ENCODE data around the gene CST6. TPM values are rescaled to one million over a fixed set of nuclear protein-coding genes. Genes with fewer than 3 reads are reported as not detected.

The CST6 gene
- total RNA-seq, 1 donor from 2014 or later: not detected

GRCh38 chr11:65977621-65978390 lies 34.0 kb upstream of the CST6 start:
- Mint-ChIP-seq H3K4me3 (ENCODE audit: low read depth) (no peak overlapping the region), H3K4me1 (ENCODE audit: low read depth) (no peaks in the 10 kb centered on the region), H3K27me3 (no peaks in the 10 kb centered on the region), H3K27ac (no peak overlapping the region), H3K36me3 (ENCODE audit: insufficient read depth) (peaks cover 8% of the 10 kb centered on the region), H3K9me3 (ENCODE audit: low read depth) (no peaks in the 10 kb centered on the region)
- DNase-seq (ENCODE audit: low spot score, unreplicated experiment): no peak
- TF ChIP-seq, protein P1, sequence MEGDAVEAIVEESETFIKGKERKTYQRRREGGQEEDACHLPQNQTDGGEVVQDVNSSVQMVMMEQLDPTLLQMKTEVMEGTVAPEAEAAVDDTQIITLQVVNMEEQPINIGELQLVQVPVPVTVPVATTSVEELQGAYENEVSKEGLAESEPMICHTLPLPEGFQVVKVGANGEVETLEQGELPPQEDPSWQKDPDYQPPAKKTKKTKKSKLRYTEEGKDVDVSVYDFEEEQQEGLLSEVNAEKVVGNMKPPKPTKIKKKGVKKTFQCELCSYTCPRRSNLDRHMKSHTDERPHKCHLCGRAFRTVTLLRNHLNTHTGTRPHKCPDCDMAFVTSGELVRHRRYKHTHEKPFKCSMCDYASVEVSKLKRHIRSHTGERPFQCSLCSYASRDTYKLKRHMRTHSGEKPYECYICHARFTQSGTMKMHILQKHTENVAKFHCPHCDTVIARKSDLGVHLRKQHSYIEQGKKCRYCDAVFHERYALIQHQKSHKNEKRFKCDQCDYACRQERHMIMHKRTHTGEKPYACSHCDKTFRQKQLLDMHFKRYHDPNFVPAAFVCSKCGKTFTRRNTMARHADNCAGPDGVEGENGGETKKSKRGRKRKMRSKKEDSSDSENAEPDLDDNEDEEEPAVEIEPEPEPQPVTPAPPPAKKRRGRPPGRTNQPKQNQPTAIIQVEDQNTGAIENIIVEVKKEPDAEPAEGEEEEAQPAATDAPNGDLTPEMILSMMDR (IDR thresholded peaks at IDR 0.05; ENCODE audit: unreplicated experiment): no peak

GRCh38 chr11:65978391-65979238 lies 33.2 kb upstream of the CST6 start:
- TF ChIP-seq, protein P1 (IDR thresholded peaks at IDR 0.05; ENCODE audit: unreplicated experiment): no peak
- H3K4me1 Mint-ChIP-seq (ENCODE audit: low read depth): no peaks in the 10 kb centered on the region
- no peaks in the 10 kb centered on the region for H3K9me3 Mint-ChIP-seq (ENCODE audit: low read depth)
- H3K27me3 Mint-ChIP-seq: no peaks in the 10 kb centered on the region
- no peak overlapping the region for H3K27ac Mint-ChIP-seq
- H3K36me3 Mint-ChIP-seq (ENCODE audit: insufficient read depth): peaks cover 6% of the 10 kb centered on the region
- DNase-seq (ENCODE audit: low spot score, unreplicated experiment): no peak
- no peak overlapping the region for H3K4me3 Mint-ChIP-seq (ENCODE audit: low read depth)

DNA sequence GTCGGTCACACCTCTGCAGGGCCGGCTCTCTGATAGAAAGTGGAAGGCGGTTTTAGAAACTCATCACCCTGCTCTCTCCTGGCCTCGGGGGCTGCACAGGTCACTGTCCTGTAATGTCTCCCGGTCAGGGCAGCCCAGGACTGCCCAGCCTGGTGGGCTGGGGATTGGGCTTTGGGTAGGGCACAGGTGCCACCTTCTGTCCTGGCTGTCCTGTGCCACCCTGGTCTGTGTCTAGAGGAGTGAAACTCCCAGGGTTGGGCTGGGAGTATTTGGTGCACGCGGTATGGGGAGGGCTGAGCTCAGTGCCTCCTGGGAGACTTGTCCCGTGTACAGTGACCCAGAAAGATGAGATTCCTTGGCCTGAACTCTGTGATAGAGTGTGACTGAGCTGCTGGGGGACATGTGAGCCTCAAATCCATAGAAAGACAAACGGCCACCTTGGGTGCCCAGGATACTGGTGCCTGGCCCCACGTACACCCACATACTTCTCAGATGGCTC lies 32.5 kb upstream of the CST6 start:
- no peak for DNase-seq (ENCODE audit: low spot score, unreplicated experiment)
- Mint-ChIP-seq H3K36me3 (ENCODE audit: insufficient read depth) (peaks cover 6% of the 10 kb centered on the region), H3K27me3 (no peaks in the 10 kb centered on the region), H3K27ac (no peak overlapping the region), H3K9me3 (ENCODE audit: low read depth) (no peaks in the 10 kb centered on the region), H3K4me1 (ENCODE audit: low read depth) (no peaks in the 10 kb centered on the region), H3K4me3 (ENCODE audit: low read depth) (no peak overlapping the region)
- TF ChIP-seq, protein P1 (IDR thresholded peaks at IDR 0.05; ENCODE audit: unreplicated experiment): no peak

- Mint-ChIP-seq H3K4me3 (ENCODE audit: low read depth) (no peak overlapping the region), H3K36me3 (ENCODE audit: insufficient read depth) (peaks cover 2% of the 10 kb centered on the region), H3K27me3 (no peaks in the 10 kb centered on the region), H3K4me1 (ENCODE audit: low read depth) (no peaks in the 10 kb centered on the region), H3K9me3 (ENCODE audit: low read depth) (no peaks in the 10 kb centered on the region), H3K27ac (no peak overlapping the region)
- TF ChIP-seq, protein P1 (IDR thresholded peaks at IDR 0.05; ENCODE audit: unreplicated experiment): no peak
- DNase-seq (ENCODE audit: low spot score, unreplicated experiment): no peak
Measured at GRCh38 chr11:65981101-65981740, 30.6 kb upstream of the CST6 start.
